Measurements from ENCODE around the gene TBC1D22A.

TBC1D22A gene

DNA sequence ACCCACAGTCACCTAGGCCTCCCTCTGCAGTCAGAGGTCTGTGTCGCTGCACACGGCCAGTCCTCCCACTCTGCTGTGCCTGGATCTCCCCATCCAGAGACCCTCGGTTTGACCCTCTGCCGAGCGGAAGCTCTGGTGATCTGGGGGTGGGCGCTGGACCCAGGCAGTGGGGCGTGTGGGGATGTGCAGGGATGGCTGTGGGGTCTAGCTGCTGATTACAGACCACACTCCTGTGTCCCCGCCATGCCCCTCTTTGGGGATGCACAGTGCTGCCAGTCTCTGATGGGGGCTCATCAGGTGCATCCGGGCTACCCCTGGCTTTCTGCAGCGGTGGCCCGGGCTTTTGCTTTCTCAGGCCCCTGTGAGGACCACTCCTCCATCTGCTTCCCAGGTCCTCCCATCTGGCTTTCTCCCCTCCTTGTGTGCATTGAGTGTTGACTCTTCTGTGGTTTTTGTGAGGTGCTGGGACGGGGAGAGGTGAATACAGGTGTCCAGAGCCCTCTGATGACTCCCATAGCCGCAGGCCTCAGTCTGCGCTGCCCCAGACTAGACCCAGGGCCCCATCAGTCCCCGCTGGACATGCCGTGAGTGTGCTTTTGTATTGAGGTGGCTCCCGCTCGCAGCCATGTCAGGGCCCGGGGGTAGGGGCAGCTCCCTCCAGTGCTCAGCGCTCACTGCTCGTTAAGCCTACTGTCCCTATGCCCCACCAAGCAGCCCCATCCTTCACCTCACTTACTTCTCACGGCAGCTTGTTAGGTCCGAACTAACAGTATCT lies 251.6 kb downstream of the TBC1D22A start:
- DNase-seq (ENCODE audit: low read depth in 2 of 2), result no peak

- no peak for DNase-seq (ENCODE audit: low read depth in 2 of 2)
Measured at GRCh38 chr22:47014636-47015345, 252.3 kb downstream of the TBC1D22A start.

GRCh38 chr22:47015589-47016178 lies 253.2 kb downstream of the TBC1D22A start:
- DNase-seq (ENCODE audit: low read depth in 2 of 2), result no peak

- DNase-seq (ENCODE audit: low read depth in 2 of 2), result no peak
Measured at GRCh38 chr22:47016631-47017030, 254.2 kb downstream of the TBC1D22A start.

DNA sequence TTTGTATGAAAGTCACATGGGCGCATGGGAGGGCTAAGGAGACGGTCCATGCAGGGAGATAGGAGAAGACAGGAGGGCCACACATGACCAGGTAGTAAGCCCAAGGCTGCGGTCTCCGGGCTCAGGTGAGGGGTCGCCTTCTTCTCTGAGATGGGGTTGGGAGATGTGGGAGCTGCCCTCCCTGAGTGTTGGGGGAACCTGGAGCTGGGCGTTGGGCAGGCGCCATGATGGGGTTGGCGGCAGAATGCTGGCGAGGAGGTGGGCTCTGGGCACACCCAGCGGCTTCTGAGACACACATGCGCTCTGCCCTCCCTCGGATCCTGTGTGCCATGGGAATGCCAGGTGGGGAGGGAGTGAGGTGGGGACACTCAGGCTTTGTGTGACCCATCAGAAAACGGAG lies 254.8 kb downstream of the TBC1D22A start:
- DNase-seq (ENCODE audit: low read depth in 2 of 2), result no peak

- DNase-seq (ENCODE audit: low read depth in 2 of 2), result no peak
Measured at GRCh38 chr22:47018010-47018910, 255.8 kb downstream of the TBC1D22A start.

GRCh38 chr22:47019012-47019790 lies 256.8 kb downstream of the TBC1D22A start:
- no peak for DNase-seq (ENCODE audit: low read depth in 2 of 2)

- DNase-seq (ENCODE audit: low read depth in 2 of 2), result no peak
Measured at GRCh38 chr22:47020166-47020565, 257.7 kb downstream of the TBC1D22A start.

DNA sequence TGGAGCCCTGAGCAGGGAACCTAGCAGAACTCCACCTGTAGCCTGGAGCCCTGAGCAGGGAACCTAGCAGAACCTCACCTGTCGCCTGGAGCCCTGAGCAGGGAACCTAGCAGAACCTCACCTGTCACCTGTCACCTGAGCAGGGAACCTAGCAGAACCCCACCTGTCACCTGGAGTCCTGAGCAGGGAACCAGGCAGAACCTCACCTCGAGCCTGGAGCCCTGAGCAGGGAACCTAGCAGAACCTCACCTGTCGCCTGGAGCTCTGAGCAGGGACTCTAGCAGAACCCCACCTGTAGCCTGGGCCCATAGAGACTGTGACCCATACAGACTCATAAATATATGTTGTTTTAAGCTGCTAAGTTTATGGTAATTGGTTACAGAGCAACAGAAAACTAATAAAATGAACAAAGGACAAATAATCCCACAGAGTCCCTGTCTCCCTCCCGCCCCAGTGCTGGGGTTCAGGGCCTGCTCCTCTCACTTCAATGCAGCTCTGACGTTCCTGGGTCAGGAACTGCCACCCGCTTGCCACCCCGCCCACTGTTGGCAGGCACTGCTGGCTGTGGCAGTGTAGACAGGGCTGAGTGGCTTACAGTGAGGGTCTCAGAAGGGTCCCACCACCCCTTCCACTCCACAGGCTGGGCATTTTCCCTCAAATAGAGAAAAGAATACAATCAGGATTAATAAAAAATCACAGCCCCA lies 259.1 kb downstream of the TBC1D22A start:
- no peak for DNase-seq (ENCODE audit: low read depth in 2 of 2)

GRCh38 chr22:47022075-47022473 lies 259.6 kb downstream of the TBC1D22A start:
- DNase-seq (ENCODE audit: low read depth in 2 of 2), result no peak

DNA sequence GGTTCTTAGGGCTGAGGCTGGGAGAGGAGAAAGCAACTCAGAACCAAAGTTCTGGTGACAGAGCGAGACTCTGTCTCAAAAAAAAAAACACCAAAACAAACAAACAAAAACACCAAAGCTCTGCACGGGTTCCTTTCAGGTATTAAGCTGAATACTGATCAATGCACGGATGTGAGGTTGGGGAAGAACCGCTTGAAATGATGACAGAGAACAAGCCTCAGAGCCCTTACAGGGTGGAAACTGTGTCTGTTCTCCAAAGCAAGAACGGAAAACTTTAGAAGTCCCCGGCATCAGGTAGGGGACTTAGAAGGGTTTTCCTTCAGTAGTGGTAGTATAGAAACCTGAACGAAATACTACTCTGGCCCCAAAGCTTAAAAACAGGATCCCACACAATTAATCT lies 260.0 kb downstream of the TBC1D22A start:
- no peak for DNase-seq (ENCODE audit: low read depth in 2 of 2)

DNA sequence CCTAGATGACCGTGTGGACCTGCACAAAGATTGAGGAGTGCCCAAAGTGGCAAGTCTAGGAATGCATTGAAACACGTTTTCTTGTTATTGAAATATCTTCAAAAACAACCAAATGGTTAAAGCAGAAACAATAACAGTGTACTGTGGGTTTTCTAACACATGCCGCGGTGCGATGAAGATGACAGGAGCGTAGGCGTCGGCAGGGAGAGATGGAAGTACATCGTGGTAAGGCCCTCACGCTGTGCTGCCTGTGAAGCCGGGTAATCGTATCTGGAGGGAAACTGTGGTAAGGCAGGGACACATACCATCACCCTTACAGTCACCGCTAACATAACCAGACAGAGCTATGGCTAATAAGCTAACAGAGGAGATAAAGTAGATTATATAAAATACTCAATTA lies 261.4 kb downstream of the TBC1D22A start:
- no peak for DNase-seq (ENCODE audit: low read depth in 2 of 2)

DNA sequence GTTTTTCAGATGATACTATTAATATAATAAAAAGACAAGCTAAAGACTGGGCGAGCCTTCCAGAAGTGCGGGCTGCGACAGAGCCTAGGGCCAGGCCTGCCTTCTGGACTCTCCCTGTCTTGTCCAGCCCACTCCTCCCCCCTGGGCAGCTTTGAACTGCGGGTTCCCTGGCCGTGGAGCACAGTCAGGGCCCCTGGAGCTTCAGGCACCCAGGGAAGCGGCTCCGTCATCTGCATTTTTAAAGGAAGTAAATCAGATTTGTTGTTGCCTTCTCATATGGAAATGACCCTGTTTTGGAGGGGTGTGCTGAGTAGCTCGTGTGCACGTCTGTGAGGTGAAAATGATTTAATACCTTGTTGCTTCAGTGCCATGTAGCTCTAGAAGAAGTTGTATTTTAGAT lies 265.3 kb downstream of the TBC1D22A start:
- no peak for DNase-seq (ENCODE audit: low read depth in 2 of 2)

DNA sequence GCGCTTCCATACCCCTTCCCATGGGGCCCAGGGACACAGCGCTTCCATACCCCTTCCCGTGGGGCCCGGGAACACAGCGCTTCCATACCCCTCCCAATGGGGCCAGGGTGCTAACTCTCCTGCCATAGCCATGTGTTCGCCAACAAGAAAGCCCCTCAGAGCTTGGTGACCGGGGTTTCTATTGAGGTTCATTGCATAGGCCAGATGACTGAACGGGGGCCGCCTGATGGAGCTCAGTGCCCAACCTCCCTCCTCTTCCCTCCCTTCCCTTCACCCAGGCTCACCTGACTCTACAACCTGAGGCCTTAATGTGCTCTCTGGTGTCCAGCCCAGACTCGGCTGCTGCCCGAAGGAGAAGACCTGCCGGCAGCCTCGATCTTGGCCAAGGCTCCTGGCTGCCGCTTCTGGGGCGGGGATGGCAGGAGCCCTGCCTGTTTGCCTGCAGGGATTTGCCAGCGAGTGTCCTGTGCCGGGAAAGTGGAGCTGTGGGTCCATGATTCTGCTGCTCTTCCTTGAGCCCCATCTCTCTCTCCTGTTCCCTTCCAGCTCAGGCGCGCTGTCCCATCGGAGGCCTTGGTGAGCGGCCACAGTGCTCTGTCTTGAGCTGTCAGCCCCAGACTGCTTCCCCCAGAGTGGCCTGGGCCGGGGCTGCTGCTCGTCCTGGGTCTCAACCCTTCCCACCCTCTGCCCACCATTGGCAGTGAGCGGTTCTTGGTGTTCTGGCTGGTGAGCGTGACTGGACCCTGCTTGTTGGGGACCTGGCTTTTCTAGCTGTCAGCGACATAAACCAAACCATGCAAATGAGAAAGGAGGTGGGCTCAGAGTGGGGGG lies 267.0 kb downstream of the TBC1D22A start:
- no peak for DNase-seq (ENCODE audit: low read depth in 2 of 2)

DNA sequence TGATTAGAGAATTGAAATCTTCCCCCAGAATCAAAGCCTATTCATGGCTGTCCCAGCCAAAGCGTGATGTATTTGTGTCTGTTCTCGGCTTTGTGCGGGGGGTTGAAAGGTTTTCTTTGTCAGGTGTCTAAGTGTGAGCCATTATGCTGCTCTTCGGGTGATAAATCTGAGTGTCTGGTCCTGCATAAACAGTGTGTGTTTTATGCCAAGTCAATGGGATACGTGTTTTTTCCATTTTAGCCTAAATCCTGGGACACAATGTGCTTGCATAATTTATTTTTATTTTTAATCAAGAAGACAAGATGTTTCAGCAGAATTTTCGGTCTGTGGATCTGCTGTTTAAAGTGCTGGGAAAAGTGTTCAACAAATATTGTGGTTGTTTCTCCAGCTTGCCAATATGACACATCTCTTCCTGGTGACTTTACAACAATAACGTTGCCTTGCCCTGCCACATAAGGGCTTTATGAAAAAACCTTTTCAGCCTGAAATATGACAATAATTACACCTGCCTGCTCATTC lies 267.8 kb downstream of the TBC1D22A start:
- no peak for DNase-seq (ENCODE audit: low read depth in 2 of 2)

GRCh38 chr22:47030881-47031627 lies 268.6 kb downstream of the TBC1D22A start:
- DNase-seq (ENCODE audit: low read depth in 2 of 2), result no peak

GRCh38 chr22:47031628-47031915 lies 269.1 kb downstream of the TBC1D22A start:
- no peak for DNase-seq (ENCODE audit: low read depth in 2 of 2)

- DNase-seq (ENCODE audit: low read depth in 2 of 2), result no peak
Measured at GRCh38 chr22:47032091-47032943, 269.9 kb downstream of the TBC1D22A start.

Data from stimulated activated CD8-positive, alpha-beta memory T cell treated with anti-CD3 and anti-CD28 coated beads, Interleukin-15, amount 100 ng/mL, for 4 hours (primary cell).